ENCODE results near the gene COA8. TPM values are rescaled to one million over a fixed set of nuclear protein-coding genes. Genes with fewer than 3 reads are reported as not detected.

The COA8 gene
- polyA plus RNA-seq, 1 donor from 2014 or later, result 169 TPM

GRCh38 chr14:103516426-103517173 is 46.2 kb upstream of the COA8 start:
- H3K4me2 ChIP-seq (ENCODE audit: low read length), result no peak overlapping the region
- H3K27ac ChIP-seq (ENCODE audit: low read length), result no peak overlapping the region
- no peak overlapping the region for H2AFZ ChIP-seq (ENCODE audit: low read depth, low read length)
- TF ChIP-seq EZH2 (IDR thresholded peaks at IDR 0.05; ENCODE audit: borderline replicate concordance, insufficient read depth, low read length, poor library complexity, severe bottlenecking) (no peak), TAF1 (IDR thresholded peaks at IDR 0.05; ENCODE audit: low read depth) (no peak), SMC3 (conservative IDR thresholded peaks at IDR 0.05; ENCODE audit: poor library complexity) (no peak), RAD21 (conservative IDR thresholded peaks at IDR 0.05) (no peak), REST (IDR thresholded peaks at IDR 0.05; ENCODE audit: borderline replicate concordance) (no peak), POLR2AphosphoS5 (IDR thresholded peaks at IDR 0.05) (no peak), MXI1 (conservative IDR thresholded peaks at IDR 0.05; ENCODE audit: poor library complexity, severe bottlenecking) (no peak), EP300 (conservative IDR thresholded peaks at IDR 0.05; ENCODE audit: poor library complexity, severe bottlenecking) (no peak)
- TF ChIP-seq, protein P1, sequence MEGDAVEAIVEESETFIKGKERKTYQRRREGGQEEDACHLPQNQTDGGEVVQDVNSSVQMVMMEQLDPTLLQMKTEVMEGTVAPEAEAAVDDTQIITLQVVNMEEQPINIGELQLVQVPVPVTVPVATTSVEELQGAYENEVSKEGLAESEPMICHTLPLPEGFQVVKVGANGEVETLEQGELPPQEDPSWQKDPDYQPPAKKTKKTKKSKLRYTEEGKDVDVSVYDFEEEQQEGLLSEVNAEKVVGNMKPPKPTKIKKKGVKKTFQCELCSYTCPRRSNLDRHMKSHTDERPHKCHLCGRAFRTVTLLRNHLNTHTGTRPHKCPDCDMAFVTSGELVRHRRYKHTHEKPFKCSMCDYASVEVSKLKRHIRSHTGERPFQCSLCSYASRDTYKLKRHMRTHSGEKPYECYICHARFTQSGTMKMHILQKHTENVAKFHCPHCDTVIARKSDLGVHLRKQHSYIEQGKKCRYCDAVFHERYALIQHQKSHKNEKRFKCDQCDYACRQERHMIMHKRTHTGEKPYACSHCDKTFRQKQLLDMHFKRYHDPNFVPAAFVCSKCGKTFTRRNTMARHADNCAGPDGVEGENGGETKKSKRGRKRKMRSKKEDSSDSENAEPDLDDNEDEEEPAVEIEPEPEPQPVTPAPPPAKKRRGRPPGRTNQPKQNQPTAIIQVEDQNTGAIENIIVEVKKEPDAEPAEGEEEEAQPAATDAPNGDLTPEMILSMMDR (IDR thresholded peaks at IDR 0.05; ENCODE audit: poor library complexity, severe bottlenecking), result no peak
- no peaks in the 10 kb centered on the region for H3K9me3 ChIP-seq (ENCODE audit: low read length)
- no peaks in the 10 kb centered on the region for H3F3A ChIP-seq (ENCODE audit: insufficient read depth, low read length, poor library complexity, severe bottlenecking)
- no peaks in the 10 kb centered on the region for H3K27me3 ChIP-seq (ENCODE audit: insufficient read depth, low read depth, low read length)
- no peaks in the 10 kb centered on the region for H3K9me2 ChIP-seq (ENCODE audit: insufficient read depth, low read length)
- no peak overlapping the region for H3K9ac ChIP-seq (ENCODE audit: low read length)
- H3K36me3 ChIP-seq (ENCODE audit: insufficient read depth, low read length), result peaks cover 7% of the 10 kb centered on the region
- H3K79me2 ChIP-seq (replicated peaks; ENCODE audit: insufficient read depth, low read length), result peaks cover 13% of the 10 kb centered on the region
- no peak overlapping the region for H3K4me3 ChIP-seq (ENCODE audit: low read length)
- H4K20me1 ChIP-seq (ENCODE audit: insufficient read depth), result peaks cover 19% of the 10 kb centered on the region

- TF ChIP-seq, protein P1 (IDR thresholded peaks at IDR 0.05; ENCODE audit: poor library complexity, severe bottlenecking), result no peak
- TF ChIP-seq TAF1 (IDR thresholded peaks at IDR 0.05; ENCODE audit: low read depth) (no peak), RAD21 (conservative IDR thresholded peaks at IDR 0.05) (no peak), MXI1 (conservative IDR thresholded peaks at IDR 0.05; ENCODE audit: poor library complexity, severe bottlenecking) (no peak), POLR2AphosphoS5 (IDR thresholded peaks at IDR 0.05) (no peak), EP300 (conservative IDR thresholded peaks at IDR 0.05; ENCODE audit: poor library complexity, severe bottlenecking) (no peak), EZH2 (IDR thresholded peaks at IDR 0.05; ENCODE audit: borderline replicate concordance, insufficient read depth, low read length, poor library complexity, severe bottlenecking) (no peak), SMC3 (conservative IDR thresholded peaks at IDR 0.05; ENCODE audit: poor library complexity) (no peak), REST (IDR thresholded peaks at IDR 0.05; ENCODE audit: borderline replicate concordance) (no peak)
- no peaks in the 10 kb centered on the region for H3F3A ChIP-seq (ENCODE audit: insufficient read depth, low read length, poor library complexity, severe bottlenecking)
Measured at GRCh38 chr14:103517174-103517566, 45.6 kb upstream of the COA8 start.

More at GRCh38 chr14:103517174-103517566, 45.6 kb upstream of the COA8 start:
- Histone ChIP-seq H3K9ac (ENCODE audit: low read length) (no peak overlapping the region), H2AFZ (ENCODE audit: low read depth, low read length) (no peak overlapping the region), H3K9me2 (ENCODE audit: insufficient read depth, low read length) (no peaks in the 10 kb centered on the region), H3K9me3 (ENCODE audit: low read length) (no peaks in the 10 kb centered on the region), H3K4me3 (ENCODE audit: low read length) (no peak overlapping the region), H3K27ac (ENCODE audit: low read length) (no peak overlapping the region), H3K36me3 (ENCODE audit: insufficient read depth, low read length) (peaks cover 7% of the 10 kb centered on the region), H3K4me2 (ENCODE audit: low read length) (no peak overlapping the region), H4K20me1 (ENCODE audit: insufficient read depth) (peaks cover 19% of the 10 kb centered on the region), H3K27me3 (ENCODE audit: insufficient read depth, low read depth, low read length) (no peaks in the 10 kb centered on the region), H3K79me2 (replicated peaks; ENCODE audit: insufficient read depth, low read length) (peaks cover 15% of the 10 kb centered on the region)
